ENCODE results near the gene LRRC25.

DNA sequence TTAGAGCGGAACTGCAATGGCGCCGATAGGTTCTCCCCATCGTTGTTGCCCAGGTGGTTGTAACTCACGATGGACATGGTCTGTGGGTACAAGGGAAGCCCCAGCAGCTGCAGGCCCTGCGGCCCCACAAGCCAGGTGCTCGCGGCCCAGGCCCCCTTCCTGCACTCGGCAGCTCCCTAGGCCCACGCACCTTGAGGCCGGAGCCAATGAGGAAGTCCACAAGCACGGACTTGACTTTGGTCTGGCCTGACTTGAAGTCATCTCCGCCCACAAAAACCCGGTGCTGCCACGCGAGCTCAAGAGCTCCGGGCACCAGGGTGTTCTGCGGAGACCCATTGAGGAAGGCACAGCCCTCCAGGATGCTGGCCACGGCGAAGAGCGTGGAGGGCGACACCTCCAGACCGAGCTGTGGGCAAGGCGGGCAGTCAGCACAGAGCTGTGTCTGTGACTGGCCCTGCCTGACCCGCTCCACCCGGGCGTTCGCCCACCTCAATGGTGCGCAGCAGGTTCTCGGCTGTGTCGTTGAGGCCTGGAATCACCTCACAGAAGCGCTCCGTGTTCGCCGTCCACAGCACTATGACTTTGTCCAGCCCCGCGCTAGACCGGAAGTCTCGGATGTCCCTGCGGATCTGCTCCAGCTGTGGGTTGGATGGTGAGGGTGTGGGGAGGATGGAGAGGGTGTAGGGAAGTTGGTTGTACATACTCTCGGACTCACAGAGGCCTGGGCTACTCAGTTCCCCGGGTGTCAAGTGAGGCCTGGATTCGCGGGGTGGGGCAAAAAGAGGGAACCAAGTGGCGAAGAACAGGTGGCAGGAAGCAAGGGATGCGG lies 38.6 kb upstream of the LRRC25 start:
- TF ChIP-seq, protein P1, sequence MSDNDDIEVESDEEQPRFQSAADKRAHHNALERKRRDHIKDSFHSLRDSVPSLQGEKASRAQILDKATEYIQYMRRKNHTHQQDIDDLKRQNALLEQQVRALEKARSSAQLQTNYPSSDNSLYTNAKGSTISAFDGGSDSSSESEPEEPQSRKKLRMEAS (IDR thresholded peaks at IDR 0.05), result no peak
- TF ChIP-seq, protein P2, sequence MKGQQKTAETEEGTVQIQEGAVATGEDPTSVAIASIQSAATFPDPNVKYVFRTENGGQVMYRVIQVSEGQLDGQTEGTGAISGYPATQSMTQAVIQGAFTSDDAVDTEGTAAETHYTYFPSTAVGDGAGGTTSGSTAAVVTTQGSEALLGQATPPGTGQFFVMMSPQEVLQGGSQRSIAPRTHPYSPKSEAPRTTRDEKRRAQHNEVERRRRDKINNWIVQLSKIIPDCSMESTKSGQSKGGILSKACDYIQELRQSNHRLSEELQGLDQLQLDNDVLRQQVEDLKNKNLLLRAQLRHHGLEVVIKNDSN (IDR thresholded peaks at IDR 0.05), result no peak
- TF ChIP-seq ZBTB7A (IDR thresholded peaks at IDR 0.05; ENCODE audit: low read depth) (no peak), TCF12 (IDR thresholded peaks at IDR 0.05; ENCODE audit: low read depth) (no peak), YY1 (IDR thresholded peaks at IDR 0.05; ENCODE audit: low read depth) (no peak), EP300 (IDR thresholded peaks at IDR 0.05; ENCODE audit: borderline replicate concordance) (no peak), TAF1 (IDR thresholded peaks at IDR 0.05; ENCODE audit: low read depth) (no peak), CEBPB (IDR thresholded peaks at IDR 0.05) (no peak), TEAD4 (IDR thresholded peaks at IDR 0.05) (no peak), CREB1 (IDR thresholded peaks at IDR 0.05; ENCODE audit: low read depth) (no peak), RAD21 (IDR thresholded peaks at IDR 0.05; ENCODE audit: low read depth) (no peak), EGR1 (IDR thresholded peaks at IDR 0.05) (no peak), FOXM1 (IDR thresholded peaks at IDR 0.05; ENCODE audit: borderline replicate concordance, low read depth) (no peak)
- TF ChIP-seq, protein P3, sequence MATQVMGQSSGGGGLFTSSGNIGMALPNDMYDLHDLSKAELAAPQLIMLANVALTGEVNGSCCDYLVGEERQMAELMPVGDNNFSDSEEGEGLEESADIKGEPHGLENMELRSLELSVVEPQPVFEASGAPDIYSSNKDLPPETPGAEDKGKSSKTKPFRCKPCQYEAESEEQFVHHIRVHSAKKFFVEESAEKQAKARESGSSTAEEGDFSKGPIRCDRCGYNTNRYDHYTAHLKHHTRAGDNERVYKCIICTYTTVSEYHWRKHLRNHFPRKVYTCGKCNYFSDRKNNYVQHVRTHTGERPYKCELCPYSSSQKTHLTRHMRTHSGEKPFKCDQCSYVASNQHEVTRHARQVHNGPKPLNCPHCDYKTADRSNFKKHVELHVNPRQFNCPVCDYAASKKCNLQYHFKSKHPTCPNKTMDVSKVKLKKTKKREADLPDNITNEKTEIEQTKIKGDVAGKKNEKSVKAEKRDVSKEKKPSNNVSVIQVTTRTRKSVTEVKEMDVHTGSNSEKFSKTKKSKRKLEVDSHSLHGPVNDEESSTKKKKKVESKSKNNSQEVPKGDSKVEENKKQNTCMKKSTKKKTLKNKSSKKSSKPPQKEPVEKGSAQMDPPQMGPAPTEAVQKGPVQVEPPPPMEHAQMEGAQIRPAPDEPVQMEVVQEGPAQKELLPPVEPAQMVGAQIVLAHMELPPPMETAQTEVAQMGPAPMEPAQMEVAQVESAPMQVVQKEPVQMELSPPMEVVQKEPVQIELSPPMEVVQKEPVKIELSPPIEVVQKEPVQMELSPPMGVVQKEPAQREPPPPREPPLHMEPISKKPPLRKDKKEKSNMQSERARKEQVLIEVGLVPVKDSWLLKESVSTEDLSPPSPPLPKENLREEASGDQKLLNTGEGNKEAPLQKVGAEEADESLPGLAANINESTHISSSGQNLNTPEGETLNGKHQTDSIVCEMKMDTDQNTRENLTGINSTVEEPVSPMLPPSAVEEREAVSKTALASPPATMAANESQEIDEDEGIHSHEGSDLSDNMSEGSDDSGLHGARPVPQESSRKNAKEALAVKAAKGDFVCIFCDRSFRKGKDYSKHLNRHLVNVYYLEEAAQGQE (IDR thresholded peaks at IDR 0.05; ENCODE audit: low read depth), result no peak

Measured in Ishikawa (cell line).